Measurements from ENCODE around the gene MTARC2. TPM values are rescaled to one million over a fixed set of nuclear protein-coding genes. Genes with fewer than 3 reads are reported as not detected.
A peak's percentile ranks its signal among the peaks of the same experiment; 100 is the strongest.

Gene MTARC2
- total RNA-seq, 1 donor from 2014 or later: not detected

GRCh38 chr1:220798338-220798737 is 50.2 kb downstream of the MTARC2 start:
- H3K9me3 ChIP-seq (ENCODE audit: low read depth): no peaks in the 10 kb centered on the region
- no peaks in the 10 kb centered on the region for H3K36me3 ChIP-seq
- no peak for DNase-seq (ENCODE audit: low spot score)
- no peak overlapping the region for H3K9ac ChIP-seq
- Mint-ChIP-seq H3K9me3 (no peaks in the 10 kb centered on the region), H3K27ac (no peak overlapping the region), H3K27me3 (ENCODE audit: insufficient read depth, low read depth) (peaks cover 2% of the 10 kb centered on the region), H3K4me1 (peaks cover 4% of the 10 kb centered on the region), H3K4me3 (no peak overlapping the region), H3K36me3 (no peaks in the 10 kb centered on the region)
- no peaks in the 10 kb centered on the region for H4K20me1 ChIP-seq (ENCODE audit: low read depth)
- H3K27ac ChIP-seq: no peak overlapping the region
- no peaks in the 10 kb centered on the region for H3K27me3 ChIP-seq
- H3K4me2 ChIP-seq: no peak overlapping the region
- TF ChIP-seq EZH2phosphoT487 (IDR thresholded peaks at IDR 0.05): no peak
- no peak for TF ChIP-seq EZH2 (IDR thresholded peaks at IDR 0.05)
- TF ChIP-seq CTCF (IDR thresholded peaks at IDR 0.05): no peak
- H2AFZ ChIP-seq (replicated peaks): no peak overlapping the region
- no peaks in the 10 kb centered on the region for H3K79me2 ChIP-seq (ENCODE audit: low read depth)
- H3K4me3 ChIP-seq: no peak overlapping the region
- H3K4me1 ChIP-seq: no peaks in the 10 kb centered on the region
- no peaks in the 10 kb centered on the region for H3F3A ChIP-seq (ENCODE audit: low read depth)

GRCh38 chr1:220800262-220800661 is 52.1 kb downstream of the MTARC2 start:
- Histone ChIP-seq H3F3A (ENCODE audit: low read depth) (no peaks in the 10 kb centered on the region), H3K9me3 (ENCODE audit: low read depth) (no peaks in the 10 kb centered on the region), H3K27ac (no peak overlapping the region), H4K20me1 (ENCODE audit: low read depth) (no peaks in the 10 kb centered on the region), H3K4me1 (no peaks in the 10 kb centered on the region), H3K79me2 (ENCODE audit: low read depth) (no peaks in the 10 kb centered on the region), H3K4me3 (no peak overlapping the region), H3K36me3 (no peaks in the 10 kb centered on the region), H2AFZ (replicated peaks) (no peak overlapping the region), H3K4me2 (no peak overlapping the region), H3K27me3 (no peaks in the 10 kb centered on the region), H3K9ac (no peak overlapping the region)
- Mint-ChIP-seq H3K4me1 (peaks cover 6% of the 10 kb centered on the region), H3K27me3 (ENCODE audit: insufficient read depth, low read depth) (peaks cover 2% of the 10 kb centered on the region), H3K4me3 (no peak overlapping the region), H3K36me3 (no peaks in the 10 kb centered on the region), H3K9me3 (no peaks in the 10 kb centered on the region), H3K27ac (no peak overlapping the region)
- TF ChIP-seq CTCF (IDR thresholded peaks at IDR 0.05): no peak
- TF ChIP-seq EZH2 (IDR thresholded peaks at IDR 0.05): no peak
- TF ChIP-seq EZH2phosphoT487 (IDR thresholded peaks at IDR 0.05): no peak
- no peak for DNase-seq (ENCODE audit: low spot score)

- no peak overlapping the region for H3K4me3 Mint-ChIP-seq
- Histone ChIP-seq H3K36me3 (no peaks in the 10 kb centered on the region), H3F3A (ENCODE audit: low read depth) (no peaks in the 10 kb centered on the region), H3K27ac (no peak overlapping the region), H3K4me1 (no peaks in the 10 kb centered on the region), H3K4me2 (no peak overlapping the region), H4K20me1 (ENCODE audit: low read depth) (no peaks in the 10 kb centered on the region), H3K9ac (no peak overlapping the region), H3K9me3 (ENCODE audit: low read depth) (no peaks in the 10 kb centered on the region), H2AFZ (replicated peaks) (no peak overlapping the region), H3K27me3 (no peaks in the 10 kb centered on the region), H3K4me3 (no peak overlapping the region), H3K79me2 (ENCODE audit: low read depth) (no peaks in the 10 kb centered on the region)
- no peak overlapping the region for H3K27ac Mint-ChIP-seq
- no peaks in the 10 kb centered on the region for H3K36me3 Mint-ChIP-seq
- H3K27me3 Mint-ChIP-seq (ENCODE audit: insufficient read depth, low read depth): peaks cover 5% of the 10 kb centered on the region
- H3K9me3 Mint-ChIP-seq: no peaks in the 10 kb centered on the region
- peak; percentile 41 for DNase-seq (ENCODE audit: low spot score)
- peaks cover 6% of the 10 kb centered on the region for H3K4me1 Mint-ChIP-seq
- TF ChIP-seq EZH2 (IDR thresholded peaks at IDR 0.05) (no peak), CTCF (IDR thresholded peaks at IDR 0.05) (peak; percentile 89)
These were observed 55.5 kb downstream of the MTARC2 start for GRCh38 chr1:220803401-220804201.
